IMR-90 (cell line): ENCODE results near the gene DTD1.

Experiments
- BHLHE40 ChIP-seq: fragments of 150-350 bp; IDR thresholded peaks from 2 replicates; pipeline ENCODE4 v1.6.1; 2016; ENCODE audit warnings: mild to moderate bottlenecking, low read depth, low read length
- FOS ChIP-seq: fragments of 150-350 bp; IDR thresholded peaks from 2 replicates; pipeline ENCODE4 v1.6.1; 2016; ENCODE audit warnings: low read depth, low read length
- MAFK ChIP-seq: IDR thresholded peaks from 2 replicates; pipeline ENCODE4 v1.6.1; 2012; ENCODE audit warnings: low read depth, low read length, improper control_type of control experiment
- MAZ ChIP-seq: IDR thresholded peaks from 2 replicates; pipeline ENCODE4 v1.6.1; 2012; ENCODE audit warnings: low read depth, mild to moderate bottlenecking, low read length, improper control_type of control experiment, moderate library complexity, borderline replicate concordance
- MXI1 ChIP-seq: IDR thresholded peaks from 2 replicates; pipeline ENCODE4 v1.6.1; 2012; ENCODE audit warnings: low read depth, mild to moderate bottlenecking, low read length, moderate library complexity, borderline replicate concordance
- POLR2A ChIP-seq: IDR thresholded peaks from 2 replicates; pipeline ENCODE4 v1.6.1; 2012; ENCODE audit warnings: mild to moderate bottlenecking, low read depth, low read length
- RAD21 ChIP-seq: IDR thresholded peaks from 2 replicates; pipeline ENCODE4 v1.6.1; 2012; ENCODE audit warnings: low read length, improper control_type of control experiment
- RCOR1 ChIP-seq: IDR thresholded peaks from 2 replicates; pipeline ENCODE4 v1.6.1; 2012; ENCODE audit warnings: mild to moderate bottlenecking, low read length, improper control_type of control experiment; ENCODE audit not compliant: insufficient replicate concordance
- RFX5 ChIP-seq: IDR thresholded peaks from 2 replicates; pipeline ENCODE4 v1.8.0; 2012; ENCODE audit warnings: low read depth, mild to moderate bottlenecking, low read length, moderate library complexity
- SMC3 ChIP-seq: fragments of 150-350 bp; IDR thresholded peaks from 2 replicates; pipeline ENCODE4 v1.6.1; 2016; ENCODE audit warnings: low read depth, mild to moderate bottlenecking, antibody characterized with exemption, low read length, moderate library complexity
- TF ChIP-seq, protein P1 (sequence below): conservative IDR thresholded peaks from 2 replicates; pipeline ENCODE4 v1.5.1; 2012; ENCODE audit warnings: mild to moderate bottlenecking, low read depth, low read length, improper control_type of control experiment
- TF ChIP-seq, protein P2 (sequence below): fragments of 150-350 bp; IDR thresholded peaks from 2 replicates; pipeline ENCODE4 v1.6.1; 2016; ENCODE audit warnings: low read depth, mild to moderate bottlenecking, low read length, moderate library complexity, borderline replicate concordance
- TF ChIP-seq, protein P3 (sequence below): fragments of 150-350 bp; IDR thresholded peaks from 2 replicates; pipeline ENCODE4 v1.6.1; 2017; ENCODE audit warnings: mild to moderate bottlenecking, antibody characterized with exemption, low read length, low read depth

DNA sequence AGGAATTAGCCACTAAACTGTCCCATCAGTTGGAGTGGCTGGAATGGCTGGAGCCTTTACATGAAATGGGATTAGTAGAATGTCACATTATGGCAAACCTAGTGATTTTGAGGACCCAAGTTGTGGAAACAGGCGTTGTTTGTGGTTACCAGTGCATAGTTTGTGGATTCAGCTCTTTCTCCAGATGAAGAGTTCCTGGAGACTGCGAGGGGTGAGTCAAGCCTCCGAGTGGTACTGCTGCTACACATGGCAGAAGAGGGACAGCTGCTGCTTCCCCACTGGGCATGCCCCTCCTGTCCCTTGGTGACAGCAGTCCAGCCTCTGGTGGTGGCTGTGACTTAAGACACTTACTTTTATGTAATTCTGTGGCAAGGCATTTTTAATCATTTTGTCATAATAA is 131.6 kb downstream of the DTD1 start:
- TF ChIP-seq RFX5 = no peak
- TF ChIP-seq MXI1 = no peak
- TF ChIP-seq, protein P1, sequence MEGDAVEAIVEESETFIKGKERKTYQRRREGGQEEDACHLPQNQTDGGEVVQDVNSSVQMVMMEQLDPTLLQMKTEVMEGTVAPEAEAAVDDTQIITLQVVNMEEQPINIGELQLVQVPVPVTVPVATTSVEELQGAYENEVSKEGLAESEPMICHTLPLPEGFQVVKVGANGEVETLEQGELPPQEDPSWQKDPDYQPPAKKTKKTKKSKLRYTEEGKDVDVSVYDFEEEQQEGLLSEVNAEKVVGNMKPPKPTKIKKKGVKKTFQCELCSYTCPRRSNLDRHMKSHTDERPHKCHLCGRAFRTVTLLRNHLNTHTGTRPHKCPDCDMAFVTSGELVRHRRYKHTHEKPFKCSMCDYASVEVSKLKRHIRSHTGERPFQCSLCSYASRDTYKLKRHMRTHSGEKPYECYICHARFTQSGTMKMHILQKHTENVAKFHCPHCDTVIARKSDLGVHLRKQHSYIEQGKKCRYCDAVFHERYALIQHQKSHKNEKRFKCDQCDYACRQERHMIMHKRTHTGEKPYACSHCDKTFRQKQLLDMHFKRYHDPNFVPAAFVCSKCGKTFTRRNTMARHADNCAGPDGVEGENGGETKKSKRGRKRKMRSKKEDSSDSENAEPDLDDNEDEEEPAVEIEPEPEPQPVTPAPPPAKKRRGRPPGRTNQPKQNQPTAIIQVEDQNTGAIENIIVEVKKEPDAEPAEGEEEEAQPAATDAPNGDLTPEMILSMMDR = no peak
- no peak for TF ChIP-seq RAD21
- TF ChIP-seq SMC3 = no peak
- TF ChIP-seq POLR2A = no peak
- TF ChIP-seq BHLHE40 = no peak
- TF ChIP-seq, protein P2, sequence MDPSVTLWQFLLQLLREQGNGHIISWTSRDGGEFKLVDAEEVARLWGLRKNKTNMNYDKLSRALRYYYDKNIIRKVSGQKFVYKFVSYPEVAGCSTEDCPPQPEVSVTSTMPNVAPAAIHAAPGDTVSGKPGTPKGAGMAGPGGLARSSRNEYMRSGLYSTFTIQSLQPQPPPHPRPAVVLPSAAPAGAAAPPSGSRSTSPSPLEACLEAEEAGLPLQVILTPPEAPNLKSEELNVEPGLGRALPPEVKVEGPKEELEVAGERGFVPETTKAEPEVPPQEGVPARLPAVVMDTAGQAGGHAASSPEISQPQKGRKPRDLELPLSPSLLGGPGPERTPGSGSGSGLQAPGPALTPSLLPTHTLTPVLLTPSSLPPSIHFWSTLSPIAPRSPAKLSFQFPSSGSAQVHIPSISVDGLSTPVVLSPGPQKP = no peak
- TF ChIP-seq RCOR1 = no peak
- 0 out of 2 replicates have a peak, but pooled peaks have one; percentile 8 for TF ChIP-seq MAFK
- no peak for TF ChIP-seq FOS
- TF ChIP-seq, protein P3, sequence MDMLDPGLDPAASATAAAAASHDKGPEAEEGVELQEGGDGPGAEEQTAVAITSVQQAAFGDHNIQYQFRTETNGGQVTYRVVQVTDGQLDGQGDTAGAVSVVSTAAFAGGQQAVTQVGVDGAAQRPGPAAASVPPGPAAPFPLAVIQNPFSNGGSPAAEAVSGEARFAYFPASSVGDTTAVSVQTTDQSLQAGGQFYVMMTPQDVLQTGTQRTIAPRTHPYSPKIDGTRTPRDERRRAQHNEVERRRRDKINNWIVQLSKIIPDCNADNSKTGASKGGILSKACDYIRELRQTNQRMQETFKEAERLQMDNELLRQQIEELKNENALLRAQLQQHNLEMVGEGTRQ = no peak
- TF ChIP-seq MAZ = no peak
